ENCODE data around the gene MYH7B. TPM values are rescaled to one million over a fixed set of nuclear protein-coding genes. Genes with fewer than 3 reads are reported as not detected.

MYH7B gene
- total and polyA plus RNA-seq, 12 donors: 0.07 to 9.6 (median 0.45) TPM; not detected in 1

DNA sequence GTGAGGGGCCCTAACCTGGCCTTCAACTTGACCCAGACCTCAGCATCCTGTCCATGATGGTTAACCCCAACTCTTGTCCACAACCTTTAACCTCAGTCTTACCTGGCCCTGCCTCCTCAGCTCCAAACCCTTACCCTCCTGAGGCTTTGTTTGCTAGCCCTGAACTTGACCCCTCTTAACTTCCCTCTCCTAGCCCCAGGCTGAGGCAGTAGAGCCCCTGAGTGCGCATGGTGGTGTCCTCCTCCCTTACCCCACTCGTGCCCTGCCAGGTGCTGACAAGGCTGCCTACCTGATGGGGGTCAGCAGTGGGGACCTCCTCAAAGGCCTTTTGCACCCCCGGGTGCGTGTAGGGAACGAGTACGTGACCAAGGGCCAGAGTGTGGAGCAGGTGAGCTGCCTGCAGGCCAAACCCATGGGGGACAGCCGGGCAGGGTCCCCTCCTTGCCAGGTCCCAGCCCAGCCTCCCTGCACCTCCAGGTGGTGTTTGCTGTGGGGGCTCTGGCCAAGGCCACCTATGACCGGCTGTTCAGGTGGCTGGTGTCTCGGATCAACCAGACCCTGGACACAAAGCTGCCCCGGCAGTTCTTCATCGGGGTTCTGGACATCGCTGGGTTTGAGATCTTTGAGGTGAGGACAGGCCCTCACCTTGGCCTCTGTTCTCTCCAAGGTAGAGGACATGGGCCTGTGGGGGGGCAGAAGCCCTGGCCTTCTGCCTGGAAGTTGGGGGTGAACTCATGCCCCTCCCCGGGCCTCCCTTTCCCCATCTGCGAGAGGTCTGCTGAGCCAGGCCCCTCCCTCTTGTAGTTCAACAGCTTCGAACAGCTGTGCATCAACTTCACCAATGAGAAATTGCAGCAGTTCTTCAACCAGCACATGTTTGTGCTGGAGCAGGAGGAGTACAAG is 31.9 kb downstream of the MYH7B start:
- H3K27ac ChIP-seq: no peak overlapping the region
- no peaks in the 10 kb centered on the region for H3K9me3 ChIP-seq (replicated peaks in 1 of 3)
- H3K36me3 ChIP-seq (replicated peaks in 1 of 2): no peaks in the 10 kb centered on the region
- 59 to 75% (median 68%) methylated on average over 4 to 15 of the region's 15 CpGs for WGBS, 4 donors
- H3K27me3 ChIP-seq: no peaks in the 10 kb centered on the region
- intact Hi-C loops (cut with DNase I): no loop called here
- DNase-seq: peak in 2 of 7 donors; percentile 26 to 34
- H3K4me1 ChIP-seq (replicated peaks in 1 of 2): peaks cover 0 to 4% of the 10 kb centered on the region in 2 donors
- no peak overlapping the region for H3K4me3 ChIP-seq
- TF ChIP-seq POLR2A (IDR thresholded peaks at IDR 0.05): no peak
- TF ChIP-seq, protein P1, sequence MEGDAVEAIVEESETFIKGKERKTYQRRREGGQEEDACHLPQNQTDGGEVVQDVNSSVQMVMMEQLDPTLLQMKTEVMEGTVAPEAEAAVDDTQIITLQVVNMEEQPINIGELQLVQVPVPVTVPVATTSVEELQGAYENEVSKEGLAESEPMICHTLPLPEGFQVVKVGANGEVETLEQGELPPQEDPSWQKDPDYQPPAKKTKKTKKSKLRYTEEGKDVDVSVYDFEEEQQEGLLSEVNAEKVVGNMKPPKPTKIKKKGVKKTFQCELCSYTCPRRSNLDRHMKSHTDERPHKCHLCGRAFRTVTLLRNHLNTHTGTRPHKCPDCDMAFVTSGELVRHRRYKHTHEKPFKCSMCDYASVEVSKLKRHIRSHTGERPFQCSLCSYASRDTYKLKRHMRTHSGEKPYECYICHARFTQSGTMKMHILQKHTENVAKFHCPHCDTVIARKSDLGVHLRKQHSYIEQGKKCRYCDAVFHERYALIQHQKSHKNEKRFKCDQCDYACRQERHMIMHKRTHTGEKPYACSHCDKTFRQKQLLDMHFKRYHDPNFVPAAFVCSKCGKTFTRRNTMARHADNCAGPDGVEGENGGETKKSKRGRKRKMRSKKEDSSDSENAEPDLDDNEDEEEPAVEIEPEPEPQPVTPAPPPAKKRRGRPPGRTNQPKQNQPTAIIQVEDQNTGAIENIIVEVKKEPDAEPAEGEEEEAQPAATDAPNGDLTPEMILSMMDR (IDR thresholded peaks at IDR 0.05): no peak

- TF ChIP-seq POLR2A (IDR thresholded peaks at IDR 0.05): no peak
- TF ChIP-seq, protein P1 (IDR thresholded peaks at IDR 0.05): no peak
- H3K27ac ChIP-seq: no peak overlapping the region
- peaks cover 0 to under 1% of the 10 kb centered on the region in 2 donors for H3K36me3 ChIP-seq (replicated peaks in 1 of 2)
- H3K9me3 ChIP-seq (replicated peaks in 1 of 3): no peaks in the 10 kb centered on the region
- no peak for DNase-seq
- WGBS, 4 donors: 42 to 61% (median 57%) methylated on average over 12 of the region's 12 CpGs
- H3K27me3 ChIP-seq: no peaks in the 10 kb centered on the region
- peaks cover 0 to 4% of the 10 kb centered on the region in 2 donors for H3K4me1 ChIP-seq (replicated peaks in 1 of 2)
- H3K4me3 ChIP-seq: no peak overlapping the region
- intact Hi-C loops (cut with DNase I): no loop called here
Observed at GRCh38 chr20:34988191-34988540, 32.5 kb downstream of the MYH7B start.

GRCh38 chr20:34989118-34989517 is 33.5 kb downstream of the MYH7B start:
- intact Hi-C loops (cut with DNase I): no loop called here
- Histone ChIP-seq H3K4me3 (no peak overlapping the region), H3K27me3 (no peaks in the 10 kb centered on the region), H3K4me1 (replicated peaks in 1 of 2) (peaks cover 0 to 4% of the 10 kb centered on the region in 2 donors), H3K36me3 (replicated peaks in 1 of 2) (peaks cover 0 to 10% of the 10 kb centered on the region in 2 donors), H3K9me3 (replicated peaks in 1 of 3) (no peaks in the 10 kb centered on the region), H3K27ac (no peak overlapping the region)
- 89 to 92% (median 90%) methylated on average over 4 of the region's 4 CpGs for WGBS, 4 donors
- TF ChIP-seq, protein P1 (IDR thresholded peaks at IDR 0.05): no peak
- TF ChIP-seq POLR2A (IDR thresholded peaks at IDR 0.05): no peak
- no peak for DNase-seq

DNA sequence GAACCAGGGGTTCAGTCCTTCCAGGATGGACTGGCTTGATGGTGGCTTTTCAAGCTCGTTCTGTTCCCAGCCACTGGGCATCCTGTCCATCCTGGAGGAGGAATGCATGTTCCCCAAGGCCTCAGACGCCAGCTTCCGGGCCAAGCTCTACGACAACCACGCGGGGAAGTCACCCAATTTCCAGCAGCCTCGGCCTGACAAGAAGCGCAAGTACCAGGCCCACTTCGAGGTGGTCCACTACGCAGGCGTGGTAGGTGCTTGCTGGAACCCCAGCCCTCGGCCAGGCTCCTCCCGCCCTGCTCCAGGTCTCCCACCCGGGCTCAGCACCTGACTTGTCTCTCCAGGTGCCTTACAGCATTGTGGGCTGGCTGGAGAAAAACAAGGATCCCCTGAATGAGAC is 34.0 kb downstream of the MYH7B start:
- TF ChIP-seq POLR2A (IDR thresholded peaks at IDR 0.05): no peak
- TF ChIP-seq, protein P1 (IDR thresholded peaks at IDR 0.05): no peak
- Histone ChIP-seq H3K4me3 (no peak overlapping the region), H3K27me3 (no peaks in the 10 kb centered on the region), H3K4me1 (replicated peaks in 1 of 2) (peaks cover 0 to 4% of the 10 kb centered on the region in 2 donors), H3K36me3 (replicated peaks in 1 of 2) (peaks cover 0 to 11% of the 10 kb centered on the region in 2 donors), H3K27ac (no peak overlapping the region), H3K9me3 (replicated peaks in 1 of 3) (no peaks in the 10 kb centered on the region)
- peak in 1 of 7 donors; percentile 23 for DNase-seq
- intact Hi-C loops (cut with DNase I): loop anchor here in 1 of 2 donors (10.0 kb wide), 1 partner anchor 225 kb away; no protein-coding TSS in a partner anchor
- 85 to 95% (median 91%) methylated on average over 12 to 14 of the region's 14 CpGs for WGBS, 4 donors
